ENCODE measurements around the gene MEAF6.

MEAF6 gene

DNA sequence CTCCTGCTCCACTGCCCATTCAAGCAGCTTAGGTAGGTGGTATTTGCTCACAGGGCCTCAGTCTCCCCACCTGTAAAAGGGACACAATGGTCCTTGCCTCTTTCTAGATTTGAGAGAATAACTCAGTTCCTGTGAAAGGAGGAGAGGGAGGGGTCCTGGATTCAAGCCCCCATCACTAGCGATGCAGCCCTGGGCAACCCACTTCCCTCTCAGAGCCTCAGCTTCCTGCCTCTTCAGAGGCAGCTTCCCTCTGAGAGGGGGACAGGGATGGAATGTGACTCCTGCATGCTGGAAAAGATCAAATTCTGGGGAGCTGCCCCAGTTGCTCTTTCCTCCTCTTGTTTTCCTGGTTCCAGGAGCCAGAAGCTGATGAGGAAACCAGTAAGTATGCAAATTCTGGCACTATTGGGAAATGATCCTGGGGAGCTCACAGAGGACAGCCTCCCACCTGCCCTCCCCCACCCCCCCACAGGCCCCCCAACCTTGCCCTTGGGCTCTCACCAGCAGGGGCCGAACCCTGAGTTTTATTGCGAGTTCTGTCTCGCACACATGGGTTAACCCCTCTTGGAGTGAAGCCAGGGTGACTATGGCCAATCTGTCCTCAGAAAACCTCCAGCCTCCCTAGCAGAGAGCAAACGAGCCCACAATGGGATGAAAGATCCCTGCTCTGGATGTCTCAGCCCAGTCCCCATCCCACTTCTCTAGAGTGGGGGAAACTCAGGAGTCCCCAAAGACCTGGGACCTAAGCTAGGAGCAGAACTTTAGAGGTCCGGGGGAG, 28.5 kb downstream of the MEAF6 start:
- no peak for DNase-seq (ENCODE audit: low read depth, low spot score)

GRCh38 chr1:37484325-37485051, 30.1 kb downstream of the MEAF6 start:
- DNase-seq (ENCODE audit: low read depth, low spot score), result no peak

GRCh38 chr1:37483785-37484184, 30.8 kb downstream of the MEAF6 start:
- DNase-seq (ENCODE audit: low read depth, low spot score), result no peak

DNA sequence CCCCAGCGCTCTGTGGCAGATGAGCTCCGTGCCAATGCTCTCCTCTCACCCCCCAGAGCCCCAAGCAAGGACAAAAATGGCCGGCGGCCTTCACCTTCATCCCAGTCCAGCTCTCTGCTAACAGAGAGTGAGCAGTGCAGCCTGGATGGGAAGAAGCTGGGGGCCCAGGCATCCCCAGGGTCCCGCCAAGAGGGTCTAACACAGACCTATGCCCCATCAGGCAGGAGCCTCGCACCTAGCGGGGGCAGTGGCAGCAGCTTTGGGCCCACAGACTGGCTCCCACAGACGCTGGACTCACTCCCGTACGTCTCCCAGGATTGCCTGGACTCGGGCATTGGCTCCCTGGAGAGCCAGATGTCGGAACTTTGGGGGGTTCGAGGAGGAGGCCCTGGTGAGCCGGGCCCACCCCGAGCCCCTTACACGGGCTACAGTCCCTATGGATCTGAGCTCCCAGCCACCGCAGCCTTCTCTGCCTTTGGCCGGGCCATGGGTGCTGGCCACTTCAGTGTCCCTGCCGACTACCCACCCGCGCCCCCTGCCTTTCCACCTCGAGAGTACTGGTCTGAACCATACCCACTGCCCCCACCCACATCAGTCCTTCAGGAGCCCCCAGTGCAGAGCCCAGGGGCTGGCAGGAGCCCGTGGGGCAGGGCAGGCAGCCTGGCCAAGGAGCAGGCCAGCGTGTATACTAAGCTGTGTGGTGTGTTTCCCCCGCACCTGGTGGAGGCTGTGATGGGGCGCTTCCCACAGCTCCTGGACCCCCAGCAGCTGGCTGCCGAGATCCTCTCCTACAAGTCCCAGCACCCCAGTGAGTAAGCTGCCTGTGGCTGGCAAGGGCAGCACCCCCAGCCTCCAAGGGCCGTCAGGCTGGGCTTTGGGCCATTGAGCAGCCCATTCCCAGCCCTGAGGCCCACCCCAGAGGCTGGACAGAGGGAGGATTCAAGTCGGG, 31.5 kb downstream of the MEAF6 start:
- no peak for DNase-seq (ENCODE audit: low read depth, low spot score)

GRCh38 chr1:37482004-37482785, 32.4 kb downstream of the MEAF6 start:
- no peak for DNase-seq (ENCODE audit: low read depth, low spot score)

- no peak for DNase-seq (ENCODE audit: low read depth, low spot score)
Observed at GRCh38 chr1:37481289-37482003, 33.1 kb downstream of the MEAF6 start.

- no peak for DNase-seq (ENCODE audit: low read depth, low spot score)
Observed at GRCh38 chr1:37480581-37481288, 33.8 kb downstream of the MEAF6 start.

- no peak for DNase-seq (ENCODE audit: low read depth, low spot score)
Observed at GRCh38 chr1:37480125-37480466, 34.5 kb downstream of the MEAF6 start.

DNA sequence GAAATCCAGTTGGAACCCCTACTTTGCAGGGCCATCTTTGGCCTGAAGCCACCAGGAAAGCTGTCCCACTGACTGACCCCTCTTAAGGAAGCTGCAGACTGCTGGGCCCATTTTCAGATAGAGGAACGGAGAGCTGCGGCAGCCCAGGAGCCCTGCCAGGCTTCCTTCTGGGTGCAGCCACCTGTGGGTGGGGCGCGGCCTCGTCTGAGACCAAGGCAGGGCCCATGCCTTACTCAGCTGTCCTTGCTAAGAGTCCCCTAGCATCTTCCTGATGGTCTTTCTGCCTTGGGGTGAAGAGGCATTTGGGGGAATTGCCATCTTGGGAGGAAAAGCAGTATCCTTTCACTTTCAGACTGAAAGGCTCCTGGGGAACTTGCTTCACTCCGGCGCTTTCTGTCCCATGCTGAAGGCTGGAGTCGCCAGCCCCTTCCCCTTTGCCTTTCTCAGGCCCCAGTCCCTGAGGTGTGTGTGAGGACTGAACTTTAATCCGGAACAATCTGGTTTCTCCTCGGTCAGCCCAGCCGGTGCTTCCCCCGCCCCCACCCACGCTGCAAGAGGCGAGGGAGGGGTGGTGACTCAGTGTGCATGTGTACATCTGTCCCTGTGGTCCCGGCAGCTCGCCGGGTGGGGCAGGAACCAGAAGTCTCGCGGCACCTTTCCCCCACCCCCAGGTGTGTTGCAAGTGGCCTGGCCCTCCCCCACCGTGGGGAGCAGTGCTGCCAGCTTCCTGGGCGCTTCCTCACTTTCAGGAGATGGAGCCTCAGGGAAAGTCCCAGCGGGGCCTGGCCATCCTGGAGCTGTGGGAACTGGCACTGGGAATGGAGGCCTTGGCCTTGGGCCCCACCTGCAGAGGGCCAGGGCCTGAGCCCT, 35.1 kb downstream of the MEAF6 start:
- no peak for DNase-seq (ENCODE audit: low read depth, low spot score)

DNA sequence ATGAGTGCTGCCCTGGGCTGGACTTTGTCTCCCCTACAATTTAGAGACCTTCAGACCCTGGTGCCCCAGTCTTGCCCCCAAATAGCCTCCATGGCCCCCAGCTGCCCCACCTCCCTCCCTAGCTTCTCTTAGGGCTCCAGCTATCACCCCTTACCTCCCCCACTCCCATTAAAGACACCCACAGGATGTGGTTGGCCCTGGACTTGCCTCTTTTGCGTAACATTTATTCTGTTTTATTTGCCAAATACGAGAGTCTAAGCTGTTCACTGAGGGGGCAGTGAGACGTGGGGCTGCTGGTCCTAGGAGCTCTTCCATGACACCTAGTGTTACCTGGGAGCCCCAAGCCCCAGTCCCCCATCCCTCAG, 35.7 kb downstream of the MEAF6 start:
- DNase-seq (ENCODE audit: low read depth, low spot score), result no peak

GRCh38 chr1:37478451-37478881, 36.1 kb downstream of the MEAF6 start:
- DNase-seq (ENCODE audit: low read depth, low spot score), result no peak

DNA sequence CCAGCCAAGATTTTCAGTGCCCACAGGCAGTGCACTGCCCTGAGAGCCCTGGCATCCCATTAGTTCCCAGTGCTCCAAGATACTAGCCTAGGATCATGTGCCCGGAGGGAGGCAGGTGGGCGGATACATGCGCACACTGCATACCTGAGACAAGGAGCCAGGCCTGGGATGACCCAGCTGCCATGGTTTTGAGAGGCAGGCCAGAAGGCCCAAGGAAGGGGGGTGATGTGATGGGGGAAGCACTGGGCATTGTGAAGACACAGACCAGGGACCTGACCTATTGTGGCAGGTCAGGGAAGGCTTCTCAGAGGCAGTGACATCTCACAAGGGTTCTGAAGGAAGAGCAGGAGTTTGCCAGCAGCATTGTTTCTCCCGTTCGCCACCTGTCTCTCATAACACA, 36.6 kb downstream of the MEAF6 start:
- DNase-seq (ENCODE audit: low read depth, low spot score), result no peak

GRCh38 chr1:37477198-37477931, 37.2 kb downstream of the MEAF6 start:
- DNase-seq (ENCODE audit: low read depth, low spot score), result no peak

GRCh38 chr1:37476460-37477197, 37.9 kb downstream of the MEAF6 start:
- DNase-seq (ENCODE audit: low read depth, low spot score), result no peak

DNA sequence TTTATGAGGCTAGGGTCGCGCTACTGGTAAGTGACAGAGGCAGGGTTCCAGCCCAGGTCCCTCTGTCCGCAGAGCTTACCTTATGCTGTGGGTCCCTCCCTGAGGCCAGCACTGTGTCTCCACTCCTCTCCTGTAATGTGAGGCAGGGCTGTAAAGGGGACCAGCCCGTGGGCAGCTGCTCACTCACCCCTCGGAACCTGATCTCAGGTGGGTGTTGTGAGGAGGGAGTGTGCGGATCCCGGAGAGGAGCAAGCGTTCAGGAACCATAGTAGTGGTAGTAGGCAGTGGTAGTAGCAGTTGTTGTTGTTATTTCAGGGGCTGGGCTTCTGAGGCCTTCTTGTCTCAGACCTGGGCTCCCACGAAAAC, 38.5 kb downstream of the MEAF6 start:
- DNase-seq (ENCODE audit: low read depth, low spot score), result no peak

GRCh38 chr1:37475380-37476086, 39.0 kb downstream of the MEAF6 start:
- no peak for DNase-seq (ENCODE audit: low read depth, low spot score)

DNA sequence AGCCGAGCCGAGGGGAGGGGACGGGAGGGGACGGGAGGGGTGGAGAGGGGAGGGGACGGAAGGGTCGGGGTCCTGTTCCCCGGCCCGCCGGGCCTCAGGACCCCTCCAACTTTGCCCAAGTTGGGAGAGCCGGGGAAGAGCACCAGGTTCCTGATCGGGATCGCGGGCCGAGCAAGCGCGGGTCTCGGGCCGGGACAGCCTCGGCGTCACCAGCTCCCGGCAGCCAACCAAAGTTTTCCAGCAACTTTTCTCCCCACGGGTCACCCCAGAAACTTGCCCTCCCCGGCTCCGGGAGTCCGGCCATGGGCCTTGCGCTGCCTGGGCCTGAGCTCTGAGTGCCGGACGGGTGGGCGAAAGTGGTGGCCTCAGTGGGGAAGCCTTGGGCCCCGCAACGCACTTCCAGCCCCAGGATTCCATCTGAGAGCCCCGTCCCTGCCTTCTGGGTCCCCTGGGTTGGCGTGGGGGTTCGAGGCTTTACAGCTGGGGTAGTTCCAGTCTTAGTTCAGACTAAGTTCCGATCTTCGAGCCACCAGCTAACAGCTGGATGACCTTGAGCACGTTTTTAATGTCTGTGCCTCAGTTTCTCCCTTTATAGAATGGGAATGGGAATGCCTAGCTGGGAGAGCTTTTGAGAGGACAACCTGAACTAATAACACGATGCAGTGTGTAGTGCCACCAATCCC, 39.7 kb downstream of the MEAF6 start:
- no peak for DNase-seq (ENCODE audit: low read depth, low spot score)

Measured in smooth muscle cell of the brain vasculature (primary cell).